Neural crest cell (in vitro differentiated cells): ENCODE data around the gene GMCL1. TPM values are rescaled to one million over a fixed set of nuclear protein-coding genes. Genes with fewer than 3 reads are reported as not detected.
A peak's percentile ranks its signal among the peaks of the same experiment; 100 is the strongest.
"Not testable (repeated sequence)": the region's sequence is repeated elsewhere in the genome, so short reads cannot be mapped to it uniquely, and the experiment has no call there.

Experiments
- DNase-seq: peaks from one replicate; pipeline ENCODE4 v3.0.0; 2021; ENCODE audit warnings: low read depth, mixed read lengths, low spot score
- H3K27ac Mint-ChIP-seq: one replicate; pipeline ENCODE4 v1.8.0; 2021; ENCODE audit warnings: mild to moderate bottlenecking, mixed read lengths; ENCODE audit not compliant: unreplicated experiment
- H3K27me3 Mint-ChIP-seq: 2 replicates; pipeline ENCODE4 v1.8.0; 2021; ENCODE audit warnings: low read depth, mild to moderate bottlenecking, mixed read lengths
- H3K36me3 Mint-ChIP-seq: 2 replicates; pipeline ENCODE4 v1.8.0; 2021; ENCODE audit warnings: low read depth, mild to moderate bottlenecking, mixed read lengths
- H3K4me1 Mint-ChIP-seq: 2 replicates; pipeline ENCODE4 v1.8.0; 2021; ENCODE audit warnings: mixed read lengths
- H3K4me3 Mint-ChIP-seq: one replicate; pipeline ENCODE4 v1.8.0; 2021; ENCODE audit warnings: mild to moderate bottlenecking, mixed read lengths
- H3K9me3 Mint-ChIP-seq: 2 replicates; pipeline ENCODE4 v1.8.0; 2021; ENCODE audit warnings: mixed read lengths
- CTCF ChIP-seq: fragments of 200-600 bp; sonication (generic); conservative IDR thresholded peaks from 2 replicates; pipeline ENCODE4 v1.5.0; 2021; ENCODE audit warnings: antibody characterized with exemption, mild to moderate bottlenecking
- total RNA-seq: library from RNA; stranded (reverse); gene quantifications from 2 replicates; pipeline ENCODE4 v1.2.1, GENCODE V29; 2021

GMCL1 gene
- total RNA-seq, 1 donor from 2014 or later: 21.6 TPM

GRCh38 chr2:69888451-69888850 is 59.0 kb downstream of the GMCL1 start:
- Mint-ChIP-seq H3K4me1 (peaks cover 7% of the 10 kb centered on the region), H3K27ac (no peak overlapping the region), H3K4me3 (no peak overlapping the region), H3K36me3 (no peaks in the 10 kb centered on the region), H3K9me3 (peaks cover 4% of the 10 kb centered on the region), H3K27me3 (peaks cover 13% of the 10 kb centered on the region)
- no peak for DNase-seq
- TF ChIP-seq CTCF: no peak

- Mint-ChIP-seq H3K4me1 (peaks cover 16% of the 10 kb centered on the region), H3K9me3 (peaks cover 4% of the 10 kb centered on the region), H3K4me3 (no peak overlapping the region), H3K27me3 (peaks cover 13% of the 10 kb centered on the region), H3K36me3 (no peaks in the 10 kb centered on the region), H3K27ac (no peak overlapping the region)
- no peak for DNase-seq
- TF ChIP-seq CTCF: no peak
These were observed 59.8 kb downstream of the GMCL1 start for GRCh38 chr2:69889302-69889701.

- no peak for TF ChIP-seq CTCF
- Mint-ChIP-seq H3K27me3 (peaks cover 13% of the 10 kb centered on the region), H3K4me3 (no peak overlapping the region), H3K36me3 (no peaks in the 10 kb centered on the region), H3K9me3 (peaks cover 4% of the 10 kb centered on the region), H3K27ac (no peak overlapping the region), H3K4me1 (peaks cover 28% of the 10 kb centered on the region)
- DNase-seq: no peak
These were observed 61.4 kb downstream of the GMCL1 start for GRCh38 chr2:69890881-69891280.

GRCh38 chr2:69892838-69893424 is 63.5 kb downstream of the GMCL1 start:
- peaks cover 38% of the 10 kb centered on the region for H3K4me1 Mint-ChIP-seq
- H3K36me3 Mint-ChIP-seq, DNase-seq, H3K9me3 Mint-ChIP-seq: not testable (repeated sequence)
- H3K27me3 Mint-ChIP-seq: peaks cover 13% of the 10 kb centered on the region
- H3K4me3 Mint-ChIP-seq: peak overlapping the region; percentile 100
- H3K27ac Mint-ChIP-seq: peak overlapping the region; percentile 99

GRCh38 chr2:69893684-69894551 is 64.5 kb downstream of the GMCL1 start, which contains the start of gene SNRNP27:
TSS of gene SNRNP27 (plus strand) at chr2:69893956. CDS start at chr2:69893985, 29 bp downstream.
- Mint-ChIP-seq H3K27me3 (peaks cover 11% of the 10 kb centered on the region), H3K9me3 (peaks cover 4% of the 10 kb centered on the region), H3K36me3 (no peaks in the 10 kb centered on the region), H3K27ac (peak within 1 kb of the TSS; percentile 99), H3K4me1 (peaks cover 38% of the 10 kb centered on the region), H3K4me3 (peak within 1 kb of the TSS; percentile 100)
- peak; percentile 76 for DNase-seq
- no peak for TF ChIP-seq CTCF

- Mint-ChIP-seq H3K4me3 (peak overlapping the region; percentile 100), H3K4me1 (peaks cover 38% of the 10 kb centered on the region), H3K27me3 (peaks cover 11% of the 10 kb centered on the region)
- DNase-seq, H3K9me3 Mint-ChIP-seq, H3K27ac Mint-ChIP-seq, H3K36me3 Mint-ChIP-seq: not testable (repeated sequence)
These were observed 65.3 kb downstream of the GMCL1 start for GRCh38 chr2:69894737-69895136.
